GM12892 (cell line): ENCODE measurements around the gene RANBP17.

Experiments
- POLR2A ChIP-seq: IDR thresholded peaks from 2 replicates; pipeline ENCODE4 v1.6.1; 2011; ENCODE audit warnings: low read depth, low read length, control low read depth
- POLR2AphosphoS5 ChIP-seq: IDR thresholded peaks from 2 replicates; pipeline ENCODE4 v1.6.1; 2011; ENCODE audit warnings: low read depth, low read length, control low read depth

- TF ChIP-seq POLR2A (no peak), POLR2AphosphoS5 (no peak)
Measured at GRCh38 chr5:171308453-171309275, 446.8 kb downstream of the RANBP17 start, which contains the start of gene TLX3.
